A549 (cell line): ENCODE results near the gene MCM8.

Experiments used
- BHLHE40 ChIP-seq: IDR thresholded peaks from 2 replicates; pipeline ENCODE4 v1.6.1; 2012; ENCODE audit warnings: low read depth, low read length, inconsistent platforms
- CBX8 ChIP-seq: fragments of 200-600 bp; sonication (generic); IDR thresholded peaks from 2 replicates; pipeline ENCODE4 v1.6.1; 2016
- CHD4 ChIP-seq: fragments of 200-600 bp; sonication (generic); IDR thresholded peaks from 2 replicates; pipeline ENCODE4 v1.6.1; 2016; ENCODE audit warnings: antibody characterized with exemption, mild to moderate bottlenecking, borderline replicate concordance
- CTCF ChIP-seq: fragments of >200 bp; sonication (Bioruptor Twin); formaldehyde crosslinking; IDR thresholded peaks from 3 replicates; pipeline ENCODE4 v1.5.1; 2016
- ESRRA ChIP-seq: fragments of 150-350 bp; IDR thresholded peaks from 2 replicates; pipeline ENCODE4 v1.6.1; 2014; ENCODE audit warnings: mild to moderate bottlenecking, low read length, borderline replicate concordance
- GATA3 ChIP-seq: IDR thresholded peaks from 2 replicates; pipeline ENCODE4 v1.6.1; 2012; ENCODE audit warnings: borderline replicate concordance
- JUNB ChIP-seq: fragments of >200 bp; sonication (Bioruptor Twin); formaldehyde crosslinking; IDR thresholded peaks from 2 replicates; pipeline ENCODE4 v1.6.1; 2016
- MAX ChIP-seq: IDR thresholded peaks from 2 replicates; pipeline ENCODE4 v1.6.1; 2012
- MAZ ChIP-seq: fragments of 150-350 bp; IDR thresholded peaks from 2 replicates; pipeline ENCODE4 v1.6.1; 2014; ENCODE audit warnings: antibody characterized with exemption, low read depth, low read length, borderline replicate concordance
- PBX3 ChIP-seq: IDR thresholded peaks from 2 replicates; pipeline ENCODE4 v1.6.1; 2012
- POLR2A ChIP-seq: IDR thresholded peaks from 2 replicates; pipeline ENCODE4 v1.6.1; 2012; ENCODE audit warnings: mild to moderate bottlenecking, low read length
- RAD21 ChIP-seq, 2 experiments: fragments of >200 bp in 1 of 2; sonication (Bioruptor Twin) in 1 of 2; formaldehyde crosslinking in 1 of 2; IDR thresholded peaks in 1 of 2; conservative IDR thresholded peaks in 1 of 2; 2 replicates in 1 of 2; 3 replicates in 1 of 2; pipeline ENCODE4 v1.6.1; 2012 to 2018; ENCODE audit warnings: inconsistent platforms in 1 of 2
- RFX5 ChIP-seq: fragments of 450-650 bp; IDR thresholded peaks from 2 replicates; pipeline ENCODE4 v1.7.1; 2014; ENCODE audit warnings: antibody characterized with exemption, mild to moderate bottlenecking, moderate library complexity

GRCh38 chr20:5970381-5970780, 19.9 kb downstream of the MCM8 start:
- no peak for TF ChIP-seq RFX5
- TF ChIP-seq RAD21 (conservative IDR thresholded peaks at IDR 0.05 in 1 of 2, IDR thresholded peaks at IDR 0.05 in 1 of 2) = no peak
- no peak for TF ChIP-seq ESRRA
- no peak for TF ChIP-seq PBX3
- no peak for TF ChIP-seq CTCF
- no peak for TF ChIP-seq JUNB
- TF ChIP-seq GATA3 = no peak
- no peak for TF ChIP-seq MAZ
- no peak for TF ChIP-seq POLR2A
- TF ChIP-seq BHLHE40 = no peak
- no peak for TF ChIP-seq CHD4
- TF ChIP-seq CBX8 = no peak
- no peak for TF ChIP-seq MAX
